Measurements from ENCODE around the gene CMPK2.
A peak's percentile ranks its signal among the peaks of the same experiment; 100 is the strongest.
"Not testable (repeated sequence)": the region's sequence is repeated elsewhere in the genome, so short reads cannot be mapped to it uniquely, and the experiment has no call there.

CMPK2 gene

DNA sequence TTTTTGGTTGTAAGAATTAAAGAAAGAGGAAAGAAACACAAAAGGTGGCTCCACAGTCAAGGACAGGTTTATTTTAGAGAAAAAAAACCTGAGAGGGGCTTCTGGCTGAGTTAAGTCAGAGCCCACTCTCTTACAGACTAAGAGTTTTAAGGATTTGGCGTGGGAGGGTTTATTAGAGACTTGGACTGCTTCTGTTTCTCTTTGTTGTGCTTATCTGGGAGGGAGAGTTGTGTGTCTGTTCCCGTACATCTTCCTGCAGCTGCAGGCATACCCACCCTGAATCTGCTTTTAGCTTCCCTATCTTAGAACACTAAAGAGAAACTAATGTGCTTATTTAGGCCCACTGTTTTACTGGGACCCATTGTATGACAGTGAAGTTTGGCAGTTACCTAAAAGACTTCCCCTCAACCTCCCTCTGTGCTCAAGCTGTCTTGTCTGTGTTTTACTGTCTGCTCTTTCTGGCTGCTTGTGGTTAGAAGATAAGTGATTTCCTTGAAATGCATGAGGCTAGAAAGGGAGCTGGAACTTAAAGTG is 14.6 kb upstream of the CMPK2 start:
- DNase-seq, result peak; percentile 32

DNA sequence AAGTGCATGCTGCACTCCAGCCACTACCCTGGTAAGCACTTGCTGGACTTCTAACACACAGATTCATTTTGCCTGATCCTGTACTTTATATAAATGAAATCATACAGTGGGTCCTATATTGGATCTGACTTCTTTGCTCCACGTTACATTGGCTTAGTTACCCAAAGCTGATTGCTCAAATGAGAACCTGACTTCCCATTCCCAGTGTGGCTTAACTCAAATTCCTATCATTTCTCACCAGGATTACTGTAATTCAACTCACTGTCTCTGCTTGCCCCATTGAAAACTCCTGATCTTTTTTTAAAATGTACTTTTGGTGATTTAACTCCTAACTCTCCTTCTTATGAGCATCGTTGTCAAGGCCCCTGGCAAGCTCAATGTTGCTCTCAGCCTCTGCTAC is 13.3 kb upstream of the CMPK2 start:
- DNase-seq, result no peak

DNA sequence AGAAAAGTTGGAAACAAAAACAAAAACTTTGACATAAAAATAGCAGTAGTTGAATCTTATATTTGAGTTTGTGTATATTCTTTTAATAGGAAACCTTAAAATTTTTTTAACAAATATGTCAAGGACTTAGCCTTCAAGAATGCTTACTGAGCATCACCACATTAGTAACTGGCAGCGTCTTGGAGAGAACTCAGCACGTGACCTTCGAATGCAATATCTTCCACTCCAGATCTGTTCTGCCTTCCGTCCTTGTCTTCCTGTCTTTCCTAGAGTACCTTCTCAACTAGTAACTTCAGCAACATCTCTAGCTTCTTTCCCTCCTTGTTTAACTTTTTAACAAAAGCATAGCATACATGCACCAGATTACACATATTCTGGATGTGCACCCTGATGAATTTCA is 12.8 kb upstream of the CMPK2 start:
- DNase-seq, result no peak

DNA sequence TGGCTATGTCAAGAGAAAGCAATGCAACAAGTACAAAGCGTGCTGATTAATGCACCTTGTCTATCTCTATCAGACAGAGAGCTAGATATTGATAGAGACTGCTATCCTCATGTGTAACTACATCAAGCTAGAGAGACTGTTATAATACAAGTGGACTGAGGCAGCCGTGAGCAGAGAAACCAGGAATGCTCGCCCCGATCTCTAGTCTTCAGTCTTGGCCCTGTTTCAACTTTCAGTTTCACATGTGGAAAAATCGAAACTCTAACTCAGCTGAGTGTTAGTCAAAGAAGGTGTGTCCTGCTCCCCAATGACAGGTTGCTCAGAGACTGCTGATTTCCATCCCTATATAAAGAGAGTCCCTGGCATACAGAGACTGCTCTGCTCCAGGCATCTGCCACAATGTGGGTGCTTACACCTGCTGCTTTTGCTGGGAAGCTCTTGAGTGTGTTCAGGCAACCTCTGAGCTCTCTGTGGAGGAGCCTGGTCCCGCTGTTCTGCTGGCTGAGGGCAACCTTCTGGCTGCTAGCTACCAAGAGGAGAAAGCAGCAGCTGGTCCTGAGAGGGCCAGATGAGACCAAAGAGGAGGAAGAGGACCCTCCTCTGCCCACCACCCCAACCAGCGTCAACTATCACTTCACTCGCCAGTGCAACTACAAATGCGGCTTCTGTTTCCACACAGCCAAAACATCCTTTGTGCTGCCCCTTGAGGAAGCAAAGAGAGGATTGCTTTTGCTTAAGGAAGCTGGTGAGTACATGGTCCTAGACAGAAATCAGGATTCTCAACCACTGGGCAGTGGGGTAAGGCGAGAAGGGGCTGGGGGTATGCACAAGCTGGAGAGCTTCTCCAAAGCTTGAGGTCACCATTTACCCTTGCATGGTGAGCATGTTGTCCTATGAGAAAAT is 11.9 kb upstream of the CMPK2 start, which contains the start of gene RSAD2:
RSAD2 (plus strand) TSS at position 376 of the 903 bp plus-strand sequence; CDS start at position 400, 24 bp downstream.
- DNase-seq, result peak; percentile 50

DNA sequence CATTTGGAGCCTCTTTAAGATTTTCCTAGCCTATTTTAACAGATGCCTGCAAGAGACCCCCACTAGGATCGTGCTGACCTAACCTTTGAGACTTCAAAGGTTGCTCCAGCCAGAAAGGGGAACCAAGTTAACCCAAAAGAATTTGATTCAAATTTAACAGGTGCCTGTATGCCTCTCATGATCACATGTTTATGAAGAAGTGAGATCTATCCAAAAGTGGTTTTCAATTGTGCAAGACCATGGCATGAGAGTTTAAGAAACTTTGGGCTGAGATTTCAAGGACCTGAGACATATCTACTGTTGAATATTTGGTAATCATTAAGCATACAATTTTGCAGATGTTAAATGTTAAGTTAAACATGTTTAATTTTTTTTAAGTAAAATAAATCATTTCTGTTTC is 10.6 kb upstream of the CMPK2 start:
- no peak for DNase-seq

DNA sequence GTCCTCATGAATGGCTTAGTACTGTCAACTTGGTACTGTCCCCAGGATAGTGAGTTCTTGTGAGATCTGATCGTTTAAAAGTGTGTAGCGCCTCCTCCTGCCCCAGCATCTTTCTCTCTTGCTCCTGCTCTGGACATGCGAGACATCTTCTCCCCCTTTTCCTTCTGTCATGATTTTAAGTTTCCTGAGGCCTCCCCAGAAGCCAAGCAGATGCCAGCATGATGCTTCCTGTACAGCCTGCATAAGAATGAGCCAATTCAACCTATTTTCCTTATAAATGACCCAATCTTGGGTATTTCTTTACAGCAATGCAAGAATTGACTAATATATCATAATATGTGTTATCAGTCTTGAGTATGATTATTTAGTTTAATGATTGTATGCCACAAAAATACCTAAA is 8.3 kb upstream of the CMPK2 start:
- DNase-seq, result no peak

DNA sequence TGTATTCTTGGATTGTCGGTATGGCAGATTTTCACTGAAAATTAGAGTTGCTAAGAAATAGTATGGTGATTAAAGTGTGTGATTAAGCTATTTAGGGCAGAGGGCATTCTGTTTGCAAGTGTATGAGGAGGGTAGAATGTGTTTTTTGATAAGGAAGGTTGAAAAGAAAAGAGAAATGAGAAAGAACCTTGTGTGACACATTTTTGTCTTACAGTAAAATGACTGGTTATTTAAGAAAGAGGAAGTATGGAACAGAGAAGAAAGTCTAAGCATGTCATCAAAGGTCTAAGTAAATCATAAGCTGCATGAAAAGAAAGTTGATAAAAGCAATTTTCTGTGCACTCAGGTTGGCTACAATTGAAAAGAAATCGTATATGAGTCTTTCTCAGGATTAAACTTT is 6.7 kb upstream of the CMPK2 start:
- no peak for DNase-seq

DNA sequence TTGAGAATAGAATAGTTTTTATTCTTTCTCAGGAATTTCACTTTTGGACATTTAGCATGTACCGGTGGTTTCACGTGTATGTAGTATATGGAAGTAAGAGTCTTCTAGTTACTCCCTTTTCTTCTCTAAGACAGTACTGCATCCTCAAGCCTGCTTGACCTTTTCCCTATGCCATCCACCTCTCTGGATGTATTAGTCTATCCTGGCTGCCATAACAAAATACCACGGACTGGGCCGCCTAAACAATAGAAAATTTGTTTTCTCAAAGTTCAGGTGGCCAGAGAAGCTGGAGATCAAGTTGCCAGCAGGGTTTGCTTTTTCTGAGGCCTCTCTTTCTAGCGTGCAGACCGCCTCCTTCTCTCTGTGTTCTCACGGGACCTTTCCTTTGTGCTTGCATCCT is 1.3 kb upstream of the CMPK2 start:
- no peak for DNase-seq

DNA sequence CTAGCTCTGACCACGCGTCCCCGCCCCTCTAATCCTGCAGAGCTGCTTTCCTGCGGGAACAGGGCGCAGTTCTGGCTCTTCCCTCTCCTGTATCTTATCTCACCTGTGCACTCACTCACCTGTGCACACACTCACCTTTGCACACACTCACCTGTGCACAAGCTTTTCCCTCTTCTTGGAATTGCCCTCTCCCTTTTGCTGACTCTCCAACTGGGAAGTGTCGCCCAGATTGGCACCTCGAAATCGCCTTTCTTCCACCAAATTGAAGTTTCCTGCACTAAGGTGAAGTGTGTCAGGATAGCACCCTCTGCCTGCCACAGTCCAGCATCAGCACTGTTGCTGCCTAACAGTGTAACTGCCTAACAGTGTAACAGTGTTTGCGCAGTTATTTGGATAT is 566 bp upstream of the CMPK2 start:
- peak; percentile 65 for DNase-seq

DNA sequence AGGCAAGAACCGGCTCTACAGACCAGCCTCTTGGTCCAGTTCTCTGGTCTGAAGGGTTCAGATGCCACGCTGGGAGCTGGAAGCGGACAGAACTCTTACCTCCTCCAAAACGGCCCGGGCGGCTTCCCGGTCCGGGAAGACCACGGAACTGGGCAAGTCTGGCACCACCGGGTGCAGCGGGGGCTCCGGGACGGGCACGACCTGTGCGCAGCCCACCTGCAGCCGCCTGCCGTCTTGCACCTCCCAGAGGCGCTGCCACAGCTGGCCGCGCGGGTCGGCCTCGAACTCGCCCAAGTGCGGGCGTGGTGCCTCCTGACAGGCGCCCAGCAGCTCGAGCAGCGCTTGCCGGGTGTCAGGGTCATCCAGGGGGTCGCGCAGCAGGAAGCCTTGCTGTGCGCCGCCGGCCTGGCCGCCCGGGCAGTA is 773 bp downstream of the CMPK2 start:
- no peak for DNase-seq

DNA sequence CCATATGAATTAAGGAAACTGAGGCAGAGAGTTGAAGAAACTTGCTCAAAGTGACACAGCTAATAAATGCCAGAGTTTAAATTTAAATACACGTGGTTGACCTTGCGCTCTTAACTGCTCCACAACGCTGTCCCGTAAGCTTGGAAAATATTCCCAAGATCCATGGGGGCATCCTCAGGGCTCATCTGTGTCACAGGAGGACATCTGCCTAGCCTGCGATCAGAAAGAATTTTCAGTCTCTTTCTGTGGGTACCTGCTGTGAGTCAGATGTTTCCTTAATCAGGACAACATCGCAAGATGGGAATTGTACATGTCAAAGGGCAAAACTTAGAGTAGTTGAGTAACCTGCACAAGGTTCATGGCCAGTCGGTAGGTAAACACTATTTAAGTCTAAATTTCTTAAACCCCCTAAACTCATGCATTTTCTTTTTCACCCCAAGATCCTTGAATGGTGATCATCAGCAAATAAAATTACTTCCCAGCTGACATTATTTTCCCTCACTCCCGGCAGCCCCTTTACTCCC is 1.4 kb downstream of the CMPK2 start:
- no peak for DNase-seq

DNA sequence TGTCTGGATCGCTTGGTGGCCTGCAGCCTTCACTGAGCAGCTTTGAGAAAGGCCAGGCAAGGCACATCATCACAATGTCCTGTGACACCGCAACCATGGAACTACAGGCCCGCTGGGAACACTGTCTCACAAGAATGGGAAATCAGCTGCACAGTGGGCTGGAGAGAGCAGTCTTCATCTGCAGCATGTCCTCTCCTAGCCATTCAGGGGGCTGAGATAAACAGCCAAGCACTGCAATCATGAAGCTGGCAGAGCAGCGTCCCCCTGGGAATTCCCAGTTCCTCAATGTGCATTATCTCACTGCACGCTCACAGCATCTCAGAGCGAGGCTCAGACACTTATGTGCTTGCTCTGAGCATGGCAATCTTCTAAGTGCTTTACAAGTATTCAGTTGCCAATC is 1.9 kb downstream of the CMPK2 start:
- DNase-seq, result no peak

DNA sequence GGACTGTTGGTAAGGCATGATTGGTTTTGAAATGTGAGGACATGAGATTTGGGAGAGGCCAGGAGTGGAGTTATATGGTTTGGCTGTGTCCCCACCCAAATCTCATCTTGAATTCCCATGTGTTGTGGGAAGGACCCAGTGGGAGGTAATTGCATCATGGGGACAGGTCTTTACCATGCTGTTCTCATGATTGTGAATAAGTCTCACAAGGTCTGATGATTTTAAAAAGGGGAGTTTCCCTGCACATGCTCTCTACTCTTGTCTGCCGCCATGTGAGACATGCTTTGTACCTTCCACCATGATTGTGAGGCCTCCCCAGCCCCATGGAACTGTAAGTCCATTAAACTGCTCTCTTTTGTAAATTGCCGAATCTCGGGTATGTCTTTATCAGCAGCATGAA is 5.4 kb downstream of the CMPK2 start:
- no peak for DNase-seq

DNA sequence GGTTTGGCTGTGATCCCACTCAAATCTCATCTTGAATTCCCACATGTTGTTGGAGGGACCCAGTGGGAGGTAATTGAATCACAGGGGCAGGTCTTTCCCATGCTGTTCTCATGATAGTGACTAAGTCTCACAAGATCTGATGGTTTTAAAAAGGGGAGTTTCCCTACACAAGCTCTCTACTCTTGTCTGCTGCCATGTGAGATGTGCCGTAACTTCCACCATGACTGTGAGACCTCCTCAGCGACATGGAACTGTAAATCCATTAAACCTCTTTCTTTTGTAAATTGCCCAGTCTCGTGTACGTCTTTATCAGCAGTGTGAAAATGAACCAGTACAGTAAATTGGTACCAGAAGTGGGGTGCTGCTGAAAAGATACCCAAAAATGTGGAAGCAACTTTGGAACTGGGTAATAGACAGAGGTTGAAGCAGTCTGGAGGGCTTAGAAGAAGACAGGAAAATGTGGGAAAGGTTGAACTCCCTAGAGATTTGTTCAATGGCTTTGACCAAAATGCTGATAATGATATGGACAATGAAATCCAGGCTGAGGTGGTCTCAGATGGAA is 7.2 kb downstream of the CMPK2 start:
- not testable (repeated sequence) for DNase-seq

DNA sequence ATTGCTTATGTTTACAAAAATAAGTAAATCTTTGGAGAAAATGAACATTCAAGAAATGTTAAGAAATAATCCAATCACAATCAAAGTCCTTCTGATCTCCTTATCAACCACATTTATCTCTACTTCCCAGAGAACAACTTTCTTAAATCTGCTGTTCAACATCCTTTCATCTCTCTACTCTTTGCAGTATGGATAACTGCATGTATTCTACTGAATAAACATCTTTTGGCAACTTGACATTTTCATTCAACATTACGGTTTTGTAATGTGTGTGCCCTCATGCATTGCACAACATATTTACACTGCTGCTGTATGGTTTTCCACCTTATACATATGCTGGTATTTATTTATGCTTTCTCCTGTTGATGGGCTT is 9.2 kb downstream of the CMPK2 start:
- DNase-seq, result no peak

DNA sequence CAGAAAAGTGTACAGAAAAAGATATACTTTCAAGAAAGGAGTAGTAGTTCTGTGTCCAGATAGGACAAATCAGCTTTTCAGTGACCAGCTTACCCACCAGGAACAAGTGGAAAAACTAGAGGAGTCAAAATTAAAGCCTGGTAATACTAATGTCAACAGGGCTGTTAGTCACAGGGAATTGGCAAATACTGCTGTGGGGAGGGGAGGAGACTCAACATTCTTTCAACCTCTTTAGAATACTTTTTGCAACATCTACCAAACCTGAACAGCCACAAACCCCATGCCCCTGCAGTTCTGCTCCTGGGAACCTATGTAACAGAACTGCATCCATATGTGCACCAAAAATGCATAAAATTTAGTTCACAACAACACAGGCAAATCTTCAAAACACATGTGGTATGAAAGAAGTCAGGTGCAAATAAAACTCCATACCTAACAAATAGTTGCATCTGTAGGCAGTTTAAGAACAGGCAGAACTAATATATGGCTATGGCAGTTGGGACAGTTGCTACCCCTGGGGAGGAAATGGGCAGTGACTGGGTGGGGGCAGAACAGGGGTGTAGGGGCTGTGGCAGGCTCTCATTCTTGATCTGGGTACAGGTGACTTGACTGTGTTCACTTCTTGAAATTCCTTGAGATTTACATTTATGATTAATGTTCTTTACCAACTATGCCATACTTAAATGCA is 9.7 kb downstream of the CMPK2 start:
- DNase-seq, result no peak

DNA sequence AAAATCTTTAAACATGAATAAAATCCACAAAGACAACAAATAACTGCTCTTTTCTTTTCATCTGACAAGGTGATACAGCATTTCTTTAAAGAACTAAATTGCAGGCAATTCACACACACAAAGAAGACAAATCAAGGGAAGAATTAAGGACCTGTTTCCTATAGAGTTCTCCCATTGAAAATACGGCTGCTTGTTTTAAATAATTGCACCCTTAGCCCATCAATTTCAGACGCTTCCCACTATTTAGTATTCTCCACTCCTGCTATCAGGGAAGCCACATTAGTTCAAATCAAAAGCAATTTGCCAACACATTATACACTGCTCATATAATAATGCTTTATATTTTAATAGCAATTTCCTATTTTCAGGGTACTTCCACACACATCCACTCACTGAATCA is 11.3 kb downstream of the CMPK2 start:
- DNase-seq, result no peak

DNA sequence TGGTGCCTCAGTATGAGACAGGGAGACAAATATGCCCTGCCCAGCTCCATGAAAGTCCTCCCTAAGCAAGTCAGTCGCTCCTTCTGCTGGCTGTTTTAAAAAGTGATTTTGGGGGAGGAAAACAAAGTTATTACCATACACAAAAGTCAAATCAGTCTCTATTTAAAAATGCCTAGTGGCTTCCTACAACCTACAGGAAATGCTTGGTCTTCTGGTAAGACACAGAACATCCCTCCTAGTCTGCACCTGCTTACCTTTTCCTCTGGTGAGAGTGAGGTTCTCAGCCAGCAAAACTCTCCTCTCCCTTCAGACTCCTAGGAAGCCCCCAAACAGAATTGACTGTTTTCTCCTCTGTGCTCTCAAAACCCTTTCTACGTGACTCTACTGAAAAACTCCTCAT is 13.5 kb downstream of the CMPK2 start:
- DNase-seq, result no peak

DNA sequence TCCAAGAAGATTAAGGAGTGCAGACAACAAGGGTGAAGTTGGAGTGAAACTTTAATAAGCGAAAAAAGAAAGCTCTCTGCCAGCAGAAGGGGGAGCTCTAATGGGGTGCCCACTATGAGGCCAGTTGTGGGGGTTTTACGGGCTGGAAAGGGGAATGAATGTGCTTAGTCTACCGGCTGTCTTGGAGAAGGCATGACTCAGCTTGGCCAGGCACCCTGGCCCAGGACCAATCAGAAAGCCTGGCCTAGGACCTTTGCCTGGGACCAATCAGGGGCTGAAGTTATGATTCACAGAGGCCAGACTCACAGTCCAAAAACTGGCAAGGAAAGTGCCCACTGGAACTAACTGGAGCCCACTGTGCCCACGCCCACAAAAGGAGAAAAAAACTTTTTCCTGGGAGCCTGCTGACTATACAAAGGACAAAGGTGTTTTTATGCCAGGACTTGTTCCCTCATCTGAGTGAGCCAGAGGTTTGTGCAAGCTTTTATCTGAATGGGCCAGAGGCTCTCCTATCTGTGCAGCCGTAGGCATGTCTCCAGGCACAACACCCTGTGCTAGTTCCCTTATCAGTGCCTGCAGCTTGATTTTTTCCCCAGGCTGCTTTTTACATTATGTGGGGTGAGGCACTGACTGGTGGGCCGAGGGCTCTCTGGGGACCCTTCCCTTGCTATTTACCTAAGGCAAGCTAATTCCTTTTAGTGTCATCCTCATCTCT is 18.6 kb downstream of the CMPK2 start:
- DNase-seq, result no peak

DNA sequence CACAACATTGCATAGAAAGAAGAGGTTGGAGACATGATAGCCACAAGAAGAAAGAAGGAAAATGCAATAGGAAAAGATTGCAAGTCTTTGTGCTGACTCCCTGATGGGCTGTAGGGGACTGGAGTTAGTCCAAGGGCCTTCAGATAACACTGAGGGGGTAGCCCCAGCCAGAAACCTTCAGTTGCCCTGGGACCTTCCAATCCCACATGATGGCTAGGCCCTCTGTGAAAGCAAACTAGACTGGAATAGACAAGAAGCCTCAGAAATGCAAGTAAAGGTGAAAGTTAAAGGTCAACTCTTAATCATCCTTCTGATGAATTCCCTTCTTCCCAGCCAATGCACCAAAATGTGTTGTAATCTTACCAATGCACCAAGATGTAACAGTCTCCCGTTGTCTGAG is 19.2 kb downstream of the CMPK2 start:
- DNase-seq, result no peak

DNA sequence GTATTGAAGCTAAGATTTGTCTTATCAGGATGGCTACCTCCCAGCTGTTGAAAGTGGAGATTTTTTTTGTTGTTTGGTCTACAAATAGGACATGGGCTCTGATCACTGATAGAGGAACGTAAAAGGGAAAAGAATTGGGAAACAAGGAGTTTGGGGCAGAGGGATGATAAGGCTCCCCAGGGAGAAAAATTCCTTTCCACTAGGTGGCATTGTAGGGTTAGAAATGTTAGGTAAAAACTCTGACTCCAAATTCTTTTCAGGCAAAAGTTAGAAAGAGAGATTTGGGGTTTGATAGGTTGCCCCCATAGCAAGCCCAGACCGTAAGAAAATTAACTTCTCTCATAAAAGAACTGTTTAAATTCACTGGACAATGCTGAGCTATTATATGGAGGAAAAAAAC is 19.8 kb downstream of the CMPK2 start:
- no peak for DNase-seq

DNA sequence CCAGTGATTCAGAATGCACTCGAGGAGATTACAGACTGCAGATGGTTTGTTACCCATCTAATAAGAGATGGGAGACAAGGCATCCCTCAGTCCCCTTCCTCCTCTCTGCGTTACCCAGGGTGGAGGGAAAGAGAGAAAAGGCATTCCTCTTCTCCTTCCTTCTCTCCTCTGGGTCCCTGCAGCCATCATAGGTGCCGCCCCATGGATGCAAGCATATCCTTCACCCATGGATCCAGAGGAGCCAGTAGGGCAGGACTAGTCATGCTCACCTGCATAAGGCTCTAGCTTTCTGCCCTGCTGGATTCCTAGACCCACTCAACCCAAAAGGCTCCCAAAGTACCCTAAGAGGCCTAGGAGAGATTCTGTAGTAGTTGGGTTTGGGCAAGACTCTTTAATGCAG is 20.4 kb downstream of the CMPK2 start:
- DNase-seq, result no peak

Measured in CD4-positive, alpha-beta T cell treated with Interleukin-17A for 4 hours (primary cell).